DMS79 treated with DMSO at 0.1 percent for 48 hours (cell line): Measurements from ENCODE around the gene KRTAP1-1.
"Not testable (repeated sequence)": the region's sequence is repeated elsewhere in the genome, so short reads cannot be mapped to it uniquely, and the experiment has no call there.

Source experiments
- DNase-seq: peaks from one replicate; lab custom pipeline; 2025; lab: John Stamatoyannopoulos, UW

KRTAP1-1 gene

DNA sequence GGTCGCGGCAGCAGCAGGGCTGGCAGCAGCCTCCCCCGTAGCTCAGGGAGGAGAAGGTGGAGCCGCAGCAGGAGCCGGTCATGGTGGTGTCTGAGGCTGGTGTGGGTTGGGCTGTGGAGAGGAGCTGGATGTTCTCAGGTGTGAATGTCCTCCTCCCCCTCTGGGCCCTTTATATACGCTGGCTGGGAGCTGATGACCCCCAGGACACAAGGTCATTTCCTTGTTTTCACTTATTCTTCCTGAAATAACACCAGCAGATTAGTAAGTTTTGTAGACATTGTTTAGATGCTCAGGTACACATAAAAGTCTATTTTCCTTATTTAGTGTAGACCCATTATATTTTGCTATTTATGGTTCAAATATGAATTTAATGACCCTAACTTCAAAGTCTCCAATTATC lies 13.9 kb upstream of the KRTAP1-1 start, which contains the start of gene KRTAP2-2:
Gene KRTAP2-2, minus strand, starts transcription at position 101 of the 400 bp plus-strand sequence. Its CDS starts 19 bp downstream, at position 82.
- DNase-seq = not testable (repeated sequence)

DNA sequence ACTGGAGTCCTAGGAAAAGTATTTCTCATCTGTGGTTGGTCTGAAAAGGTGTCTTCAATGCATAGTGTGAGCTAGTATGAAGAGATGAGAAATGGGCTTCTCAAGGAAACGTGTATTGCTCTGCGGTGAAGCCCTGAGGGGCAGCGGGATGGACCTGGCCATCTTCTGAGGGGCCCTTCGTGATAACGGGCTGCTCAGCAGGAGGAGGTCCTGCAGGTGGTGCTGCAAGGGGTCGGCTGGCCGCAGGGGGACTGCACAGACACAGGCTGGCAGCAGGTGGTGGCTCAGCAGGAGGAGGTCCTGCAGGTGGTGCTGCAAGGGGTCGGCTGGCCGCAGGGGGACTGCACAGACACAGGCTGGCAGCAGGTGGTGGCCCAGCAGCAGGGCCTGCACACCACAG lies 13.3 kb upstream of the KRTAP1-1 start:
- DNase-seq = not testable (repeated sequence)

DNA sequence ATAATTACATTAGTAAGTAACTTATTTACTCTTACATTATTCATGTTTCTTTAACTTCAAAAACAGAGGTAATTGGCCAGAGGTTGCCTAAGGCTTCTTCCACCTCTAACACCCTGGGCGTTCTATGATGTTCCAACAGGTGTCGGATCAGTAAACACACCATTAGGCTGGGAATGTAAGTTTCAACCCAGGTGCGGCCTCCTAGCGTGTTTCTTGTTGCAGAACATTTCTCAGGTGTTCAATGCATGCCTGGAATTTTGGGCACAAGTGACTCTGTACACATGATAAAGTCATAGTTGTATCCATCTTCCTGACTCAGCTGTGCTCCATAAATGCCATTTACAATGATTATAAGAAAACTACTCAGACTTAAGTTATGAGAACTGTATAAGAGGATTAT lies 12.8 kb upstream of the KRTAP1-1 start:
- no peak for DNase-seq

DNA sequence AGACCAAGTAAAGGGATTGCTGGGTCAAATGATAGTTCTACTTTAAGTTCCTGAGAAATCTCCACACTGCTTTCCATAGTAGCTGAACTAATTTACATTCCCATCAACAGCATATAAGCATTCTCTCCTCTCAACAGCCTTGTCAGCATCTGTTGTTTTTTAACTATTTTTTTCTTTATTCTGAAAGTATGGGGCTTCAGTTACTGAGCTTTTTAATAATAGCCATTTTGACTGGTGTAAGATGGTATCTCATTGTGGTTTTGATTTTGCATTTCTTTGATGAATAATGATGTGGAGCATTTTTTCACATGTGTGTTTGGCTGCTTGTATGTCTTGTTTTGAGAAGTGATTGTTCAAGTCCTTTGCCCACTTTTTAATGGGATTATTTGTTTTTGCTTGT lies 11.3 kb upstream of the KRTAP1-1 start:
- DNase-seq = no peak

DNA sequence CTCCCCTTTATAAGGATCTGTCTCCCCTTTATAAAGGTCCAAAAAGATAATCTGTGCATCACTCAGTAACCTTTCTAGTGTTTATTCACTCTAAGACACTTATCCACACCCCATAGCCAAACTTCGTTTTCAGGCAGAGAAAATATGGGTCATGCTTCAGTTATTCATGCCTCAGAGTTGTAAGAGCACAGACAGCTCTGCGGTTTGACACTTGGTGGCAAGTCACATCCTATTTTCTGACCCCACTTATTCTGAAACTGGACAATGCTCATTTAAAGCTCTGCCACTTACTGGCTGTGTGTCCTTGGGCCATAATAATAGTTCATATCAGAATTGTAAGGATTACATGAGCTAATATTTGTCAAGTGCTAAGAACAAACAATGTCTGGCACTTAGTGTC lies 7.9 kb upstream of the KRTAP1-1 start:
- no peak for DNase-seq

DNA sequence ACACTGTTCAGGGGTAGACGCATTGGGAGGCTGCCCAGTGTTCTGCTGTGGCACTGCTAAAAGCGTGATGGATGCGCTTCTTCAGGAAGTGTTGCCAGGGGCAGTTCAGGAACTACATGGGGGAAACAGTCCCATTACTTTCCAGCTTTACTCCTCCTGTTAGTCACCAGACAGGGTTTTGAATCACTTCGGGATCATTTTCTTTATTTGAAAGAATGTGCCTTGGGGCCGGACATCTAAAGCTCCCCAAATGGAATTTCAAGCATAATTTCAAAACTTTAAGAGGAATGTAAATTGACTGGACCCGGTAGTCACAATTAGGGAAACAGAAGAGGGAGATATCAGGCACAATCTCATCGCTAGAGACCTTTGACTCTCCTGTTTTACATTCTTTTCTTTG lies 7.2 kb upstream of the KRTAP1-1 start:
- no peak for DNase-seq

DNA sequence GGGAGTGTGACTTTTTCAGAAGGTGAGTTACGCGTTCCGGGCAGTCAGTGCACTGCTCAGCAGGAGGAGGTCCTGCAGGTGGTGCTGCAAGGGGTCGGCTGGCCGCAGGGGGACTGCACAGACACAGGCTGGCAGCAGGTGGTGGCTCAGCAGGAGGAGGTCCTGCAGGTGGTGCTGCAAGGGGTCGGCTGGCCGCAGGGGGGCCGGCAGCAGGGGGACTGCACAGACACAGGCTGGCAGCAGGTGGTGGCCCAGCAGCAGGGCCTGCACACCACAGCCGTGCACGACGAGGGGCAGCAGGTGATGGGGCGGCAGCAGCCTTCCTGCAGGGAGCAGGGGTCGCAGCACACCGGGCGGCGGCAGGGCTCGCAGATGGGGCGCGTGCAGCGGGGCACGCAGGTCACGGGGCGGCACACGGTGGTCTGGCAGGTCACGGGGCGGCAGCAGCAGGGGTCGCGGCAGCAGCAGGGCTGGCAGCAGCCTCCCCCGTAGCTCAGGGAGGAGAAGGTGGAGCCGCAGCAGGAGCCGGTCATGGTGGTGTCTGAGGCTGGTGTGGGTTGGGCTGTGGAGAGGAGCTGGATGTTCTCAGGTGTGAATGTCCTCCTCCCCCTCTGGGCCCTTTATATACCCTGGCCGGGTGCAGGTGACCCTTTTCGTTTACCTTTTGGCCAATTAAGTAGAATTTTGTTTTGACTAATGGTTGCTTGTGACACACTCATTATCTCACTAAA lies 5.7 kb upstream of the KRTAP1-1 start, which contains the start of gene KRTAP2-1:
Gene KRTAP2-1, minus strand, starts transcription at position 582 of the 731 bp plus-strand sequence. Its CDS starts 49 bp downstream, at position 533.
- DNase-seq = not testable (repeated sequence)

DNA sequence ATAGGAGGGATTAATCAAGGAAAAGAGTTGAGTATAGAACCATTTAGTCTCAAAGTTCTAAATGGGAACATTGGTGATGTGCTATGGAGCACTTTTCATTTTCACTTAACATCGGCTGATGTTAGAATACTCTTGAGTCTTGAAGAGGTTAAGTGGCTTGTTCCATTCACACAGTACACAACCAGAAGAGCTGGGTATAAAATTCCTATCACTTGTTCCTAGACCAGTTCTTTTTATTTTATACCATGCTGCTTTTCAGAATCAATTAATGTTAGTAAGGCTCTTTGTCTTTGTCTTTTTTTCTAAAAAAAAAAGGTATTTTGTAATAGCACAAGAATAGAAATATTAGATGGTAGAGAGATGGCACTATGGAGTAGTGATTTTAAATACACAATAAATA lies 1.7 kb upstream of the KRTAP1-1 start:
- no peak for DNase-seq

DNA sequence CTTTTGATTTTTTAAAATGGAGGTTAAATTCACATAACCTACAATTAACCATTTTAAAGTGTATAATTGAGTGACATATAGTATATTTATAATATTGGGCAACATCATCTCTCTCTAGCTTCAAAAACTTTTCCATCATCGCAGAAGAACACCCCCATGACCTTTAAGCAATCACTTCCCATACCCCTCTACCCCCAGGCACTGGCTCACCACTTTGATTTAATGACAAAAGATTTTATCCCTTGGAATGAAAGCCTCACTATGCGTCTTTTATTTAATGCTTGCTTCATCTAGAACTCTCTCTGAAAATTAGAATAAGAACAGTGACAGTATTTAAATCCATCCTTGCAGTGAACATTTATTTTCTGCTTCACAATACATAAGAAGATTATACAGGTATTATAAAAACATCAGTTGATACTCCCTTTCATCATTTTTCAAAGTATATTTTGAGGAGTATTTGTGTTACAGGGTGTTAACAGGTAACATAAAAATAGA lies 3.3 kb downstream of the KRTAP1-1 start:
- no peak for DNase-seq

DNA sequence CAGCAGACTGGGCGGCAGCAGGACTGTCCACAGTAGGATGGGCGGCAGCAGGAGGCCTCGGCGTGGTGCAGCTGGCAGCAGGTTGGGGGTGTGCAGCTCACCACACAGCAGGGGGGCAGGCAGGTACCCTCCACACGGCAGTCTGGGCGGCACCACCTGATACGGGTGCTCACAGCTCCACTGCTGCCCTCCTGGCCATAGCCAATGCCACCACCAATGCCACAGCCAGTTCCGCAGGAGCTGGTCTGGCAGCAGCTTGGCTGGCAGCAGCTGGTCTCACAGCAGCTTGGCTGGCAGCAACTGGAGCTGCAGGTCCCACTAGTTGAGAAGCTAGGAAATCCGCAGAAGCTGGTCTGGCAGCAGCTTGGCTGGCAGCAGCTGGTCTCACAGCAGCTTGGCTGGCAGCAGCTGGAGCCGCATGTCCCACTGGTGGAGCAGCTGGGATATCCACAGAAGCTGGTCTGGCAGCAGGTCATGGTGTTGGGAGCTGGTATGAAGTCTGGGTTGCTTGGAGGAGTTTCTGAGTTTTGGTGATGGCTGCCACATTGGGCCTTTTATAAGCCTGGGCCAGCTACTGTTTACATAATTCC lies 6.8 kb downstream of the KRTAP1-1 start, which contains the start of gene KRTAP1-3:
Gene KRTAP1-3, minus strand, starts transcription at position 529 of the 590 bp plus-strand sequence. Its CDS starts 53 bp downstream, at position 476.
- DNase-seq = not testable (repeated sequence)

DNA sequence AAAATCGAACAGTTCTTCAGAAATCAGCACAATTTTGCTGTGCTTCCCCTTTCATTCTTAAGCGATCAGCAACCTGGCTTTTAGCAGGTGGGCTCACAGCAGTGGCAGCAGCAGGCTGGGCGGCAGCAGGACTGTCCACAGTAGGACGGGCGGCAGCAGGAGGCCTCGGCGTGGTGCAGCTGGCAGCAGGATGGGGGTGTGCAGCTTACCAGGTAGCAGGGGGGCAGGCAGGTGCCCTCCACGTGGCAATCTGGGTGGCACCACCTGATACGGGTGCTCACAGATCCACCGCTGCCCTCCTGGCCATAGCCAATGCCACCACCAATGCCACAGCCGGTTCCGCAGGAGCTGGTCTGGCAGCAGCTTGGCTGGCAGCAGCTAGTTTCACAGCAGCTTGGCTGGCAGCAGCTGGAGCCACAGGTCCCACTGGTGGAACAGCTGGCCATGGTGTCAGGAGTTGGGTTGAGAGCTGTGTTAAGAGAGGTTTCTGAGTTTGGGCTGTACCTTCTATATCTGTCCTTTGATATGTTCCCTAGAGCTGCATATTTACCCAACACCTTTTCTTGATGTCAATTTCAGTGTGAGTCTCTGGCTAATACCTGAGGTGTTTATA lies 11.5 kb downstream of the KRTAP1-1 start, which contains the start of gene KRTAP1-4:
Gene KRTAP1-4, minus strand, starts transcription at position 563 of the 613 bp plus-strand sequence. Its CDS starts 117 bp downstream, at position 446.
- no peak for DNase-seq

DNA sequence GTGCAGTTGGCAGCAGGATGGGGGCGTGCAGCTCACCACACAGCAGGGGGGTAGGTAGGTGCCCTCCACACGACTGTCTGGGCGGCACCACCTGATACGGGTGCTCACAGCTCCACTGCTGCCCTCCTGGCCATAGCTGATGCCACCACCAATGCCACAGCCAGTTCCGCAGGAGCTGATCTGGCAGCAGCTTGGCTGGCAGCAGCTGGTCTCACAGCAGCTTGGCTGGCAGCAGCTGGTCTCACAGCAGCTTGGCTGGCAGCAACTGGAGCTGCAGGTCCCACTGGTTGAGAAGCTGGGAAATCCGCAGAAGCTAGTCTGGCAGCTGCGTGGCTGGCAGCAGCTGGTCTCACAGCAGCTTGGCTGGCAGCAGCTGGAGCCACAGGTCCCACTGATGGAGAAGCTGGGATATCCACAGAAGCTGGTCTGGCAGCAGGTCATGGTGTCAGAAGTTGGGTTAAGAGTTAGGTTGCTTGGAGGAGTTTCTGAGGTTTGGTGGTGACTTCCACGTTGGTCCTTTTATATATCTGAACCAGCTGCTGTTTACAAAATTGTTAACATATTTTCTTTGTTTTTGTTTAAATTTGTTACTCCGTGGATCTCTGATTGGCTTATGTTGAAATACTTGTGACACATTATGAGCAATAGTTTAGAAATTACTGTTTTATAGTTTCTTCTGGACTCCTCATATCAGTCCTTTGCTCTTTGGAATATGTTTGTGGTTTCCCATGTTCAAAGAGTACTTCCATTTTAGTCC lies 14.4 kb downstream of the KRTAP1-1 start, which contains the start of gene KRTAP1-5:
Gene KRTAP1-5, minus strand, starts transcription at position 494 of the 757 bp plus-strand sequence. Its CDS starts 53 bp downstream, at position 441.
- no peak for DNase-seq

DNA sequence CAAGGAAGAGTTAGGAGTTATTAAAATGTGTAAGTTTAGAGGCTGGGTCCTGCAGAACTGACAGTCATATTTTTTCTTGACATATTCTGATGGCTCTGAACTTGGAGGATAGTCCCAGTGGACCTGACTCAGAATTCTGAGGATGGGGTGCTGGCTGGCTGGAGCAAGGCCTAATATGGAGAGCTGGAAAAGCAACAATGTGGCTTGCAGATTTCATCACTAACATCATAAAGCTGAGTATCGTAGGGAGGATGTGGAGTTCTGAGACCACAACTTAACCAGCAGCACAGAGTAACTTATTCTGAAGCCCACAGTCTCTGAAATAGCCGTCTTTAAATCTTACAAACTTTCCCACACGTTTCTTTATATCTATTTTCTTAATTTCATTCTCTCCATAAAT lies 16.6 kb downstream of the KRTAP1-1 start:
- no peak for DNase-seq

DNA sequence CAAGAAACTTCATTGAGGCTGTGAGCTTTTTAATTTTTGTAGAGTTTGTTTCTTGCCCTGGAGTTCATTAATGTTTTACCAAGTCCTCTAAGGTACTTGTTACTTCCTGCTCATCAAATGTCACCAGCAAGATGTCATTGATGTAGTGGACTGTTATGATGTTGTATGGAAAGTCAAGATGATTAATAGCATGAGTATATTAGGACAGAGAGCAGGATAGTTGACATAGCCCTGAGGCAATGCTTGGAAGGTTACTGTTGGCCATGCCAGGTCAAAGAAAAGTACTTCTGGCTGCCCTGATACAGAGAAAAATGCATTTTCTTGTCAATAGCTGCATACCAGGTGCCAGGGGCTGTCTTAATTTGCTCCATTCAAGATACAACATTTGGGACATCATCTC lies 20.9 kb downstream of the KRTAP1-1 start:
- no peak for DNase-seq

DNA sequence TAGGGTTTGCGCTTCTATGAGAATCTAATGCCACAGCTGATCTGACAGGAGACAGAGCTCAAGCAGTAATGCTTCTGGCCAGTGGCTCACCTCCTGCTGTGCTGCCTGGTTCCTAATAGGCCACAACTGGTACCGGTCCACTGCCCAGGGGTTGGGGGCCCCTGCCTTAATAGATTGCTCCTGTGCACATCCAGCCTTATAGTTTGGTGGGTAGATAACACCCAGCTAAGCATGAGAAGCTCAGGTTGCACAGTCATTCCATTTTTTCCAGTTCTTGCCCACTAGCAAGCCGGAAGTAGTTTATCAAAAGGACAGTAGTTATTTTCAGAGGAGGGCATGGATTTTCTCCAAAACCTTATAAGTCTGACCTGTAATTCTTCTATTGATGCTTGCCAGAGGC lies 21.8 kb downstream of the KRTAP1-1 start:
- DNase-seq = no peak

DNA sequence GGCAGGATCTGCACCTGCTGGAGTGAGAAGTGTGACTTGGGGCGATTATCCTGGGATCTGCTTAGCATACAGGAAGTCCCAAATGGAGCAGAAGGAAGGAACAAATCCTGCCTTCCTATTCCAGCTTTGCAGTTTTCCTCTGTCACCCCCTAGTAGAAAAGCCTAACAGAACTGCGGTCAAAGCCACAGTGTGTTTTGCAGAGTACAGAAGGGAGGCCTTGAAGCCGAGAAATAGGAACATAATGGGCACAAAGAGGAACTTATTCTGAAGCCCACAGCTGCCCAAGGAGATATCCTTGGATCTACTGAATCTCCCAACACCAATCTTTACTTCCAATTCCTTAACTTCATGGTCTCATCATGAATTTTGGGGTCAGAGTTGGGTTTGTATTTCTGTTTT lies 22.7 kb downstream of the KRTAP1-1 start:
- no peak for DNase-seq

DNA sequence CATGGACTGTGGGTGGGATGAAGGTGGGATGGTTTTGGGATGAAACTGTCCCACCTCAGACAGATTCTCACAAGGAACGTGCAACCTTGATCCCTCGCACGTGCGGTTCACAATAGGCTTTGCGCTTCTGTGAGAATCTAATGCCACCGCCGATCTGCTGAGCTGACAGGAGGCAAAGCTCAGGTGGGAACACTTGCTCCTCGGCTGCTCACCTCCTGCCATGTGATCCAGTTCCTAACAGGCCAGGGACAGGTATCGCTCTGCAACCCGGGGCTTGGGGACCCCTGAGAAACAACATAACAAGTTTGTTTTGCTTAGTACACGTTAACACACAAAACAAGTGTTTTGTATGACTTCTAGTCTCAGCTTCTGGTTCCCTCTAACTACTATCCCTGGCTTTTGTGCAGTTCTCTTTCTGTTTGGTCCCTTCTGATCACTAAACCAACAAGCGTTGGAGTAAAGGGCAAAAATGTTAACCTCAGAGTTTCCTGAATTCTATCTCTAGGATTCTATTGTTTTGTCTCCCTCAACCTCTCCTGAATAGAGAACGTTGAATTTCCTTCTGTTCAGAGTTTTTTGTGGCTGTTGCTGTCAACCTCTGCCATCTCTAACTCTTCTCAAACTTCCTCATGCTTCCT lies 24.6 kb downstream of the KRTAP1-1 start:
- no peak for DNase-seq

DNA sequence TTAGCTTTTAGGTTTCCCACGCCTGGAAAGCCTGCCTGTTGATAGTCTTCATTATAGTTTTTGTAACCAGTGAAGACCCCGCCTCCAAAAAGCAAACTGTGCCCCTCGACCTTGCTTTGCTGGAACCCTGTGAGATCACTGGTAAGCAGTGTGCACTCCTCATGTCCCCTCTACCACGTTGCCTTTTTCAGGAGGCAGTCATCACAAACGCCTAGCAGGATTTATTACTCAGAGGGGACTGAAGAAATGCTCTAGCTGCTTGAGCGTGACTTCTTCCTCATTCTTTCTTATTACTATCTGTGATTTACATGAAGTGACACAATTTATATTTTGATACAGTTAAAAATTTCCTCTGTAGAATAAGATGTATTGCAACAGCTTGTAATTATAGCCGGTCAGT lies 25.8 kb downstream of the KRTAP1-1 start:
- no peak for DNase-seq

DNA sequence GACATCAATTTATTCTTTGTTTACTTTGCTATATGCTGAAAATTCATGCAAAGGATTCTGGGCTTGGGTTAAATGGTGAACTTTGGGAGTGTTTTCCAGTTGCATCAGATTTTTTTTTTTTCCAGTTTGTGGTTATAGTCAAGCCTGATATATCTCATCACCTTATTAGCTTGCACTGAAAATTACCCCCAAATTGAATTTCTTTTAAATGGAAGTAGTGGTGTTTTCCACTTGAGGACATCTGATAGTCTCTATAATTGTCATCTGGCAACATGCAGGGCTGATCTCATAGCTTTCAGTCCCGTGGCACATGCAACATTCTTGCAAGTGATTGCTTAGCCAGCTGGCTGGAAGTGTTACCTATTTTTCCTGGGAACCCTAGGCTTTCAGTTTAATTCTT lies 27.6 kb downstream of the KRTAP1-1 start:
- DNase-seq = no peak

DNA sequence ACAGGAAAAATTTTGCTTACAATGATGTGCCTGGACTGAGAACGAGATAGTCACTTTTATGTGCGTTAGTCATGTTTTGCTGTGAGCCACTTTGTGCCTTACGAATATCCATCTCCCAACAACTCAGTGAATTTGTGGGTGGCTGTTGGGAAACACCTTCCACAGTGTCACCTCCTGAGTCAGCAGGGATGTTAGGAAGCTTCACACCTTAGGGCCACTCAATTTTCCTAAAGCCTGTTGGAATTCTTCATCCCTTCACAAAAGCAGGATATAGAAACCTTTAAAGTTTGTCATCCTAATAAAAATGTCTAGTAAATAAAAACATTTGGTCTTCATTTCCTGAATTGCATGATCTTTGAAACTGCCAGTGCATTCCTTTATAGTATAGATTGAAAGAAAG lies 28.1 kb downstream of the KRTAP1-1 start:
- no peak for DNase-seq
